Measurements from ENCODE around the gene ITFG1.

GRCh38 chr16:47459603-47460002 is 1.3 kb downstream of the ITFG1 start:
- TF ChIP-seq POLR2A (IDR thresholded peaks at IDR 0.05) (no peak), CTCF (IDR thresholded peaks at IDR 0.05) (no peak), POLR2AphosphoS5 (IDR thresholded peaks at IDR 0.05) (no peak)

Data from breast epithelium (tissue), 3 donors.